ENCODE results near the gene ATXN7L1. TPM values are rescaled to one million over a fixed set of nuclear protein-coding genes. Genes with fewer than 3 reads are reported as not detected.

ATXN7L1 gene
- total RNA-seq, 3 donors from 2014 or later (not counting 1 experiment from before 2014, with no cell fraction given), result 37.5 to 48.6 (median 47.9) TPM

GRCh38 chr7:105731042-105731441 is 145.4 kb downstream of the ATXN7L1 start:
- Mint-ChIP-seq H3K36me3 (no peaks in the 10 kb centered on the region), H3K27me3 (ENCODE audit: low read depth in 2 of 2) (no peaks in the 10 kb centered on the region), H3K27ac (no peak overlapping the region), H3K4me3 (no peak overlapping the region), H3K9me3 (no peaks in the 10 kb centered on the region), H3K4me1 (peaks cover 13% of the 10 kb centered on the region in 2 donors)
- no peaks in the 10 kb centered on the region for H3K4me1 ChIP-seq (ENCODE audit: control insufficient read depth, insufficient read depth, low read length)
- H3K9me3 ChIP-seq (ENCODE audit: control insufficient read depth, insufficient read depth, low read length), result no peaks in the 10 kb centered on the region
- intact Hi-C loops (cut with micrococcal nuclease), result no loop called here
- no peak overlapping the region for H3K27ac ChIP-seq (ENCODE audit: low read length)
- DNase-seq, result no peak
- H3K27me3 ChIP-seq (ENCODE audit: control insufficient read depth, insufficient read depth, low read length), result no peaks in the 10 kb centered on the region
- 100% methylated on average over 1 of the region's 3 CpGs for WGBS (ENCODE audit: insufficient coverage)
- no peak for ATAC-seq
- H3K4me3 ChIP-seq (ENCODE audit: low read length), result no peak overlapping the region
- H3K36me3 ChIP-seq (ENCODE audit: control insufficient read depth, insufficient read depth, low read length), result no peaks in the 10 kb centered on the region
- TF ChIP-seq CTCF (IDR thresholded peaks at IDR 0.05), result no peak

- Histone ChIP-seq H3K4me1 (ENCODE audit: control insufficient read depth, insufficient read depth, low read length) (no peaks in the 10 kb centered on the region), H3K4me3 (ENCODE audit: low read length) (no peak overlapping the region), H3K27ac (ENCODE audit: low read length) (no peak overlapping the region), H3K36me3 (ENCODE audit: control insufficient read depth, insufficient read depth, low read length) (no peaks in the 10 kb centered on the region), H3K27me3 (ENCODE audit: control insufficient read depth, insufficient read depth, low read length) (no peaks in the 10 kb centered on the region), H3K9me3 (ENCODE audit: control insufficient read depth, insufficient read depth, low read length) (no peaks in the 10 kb centered on the region)
- H3K4me3 Mint-ChIP-seq, result no peak overlapping the region
- peaks cover 0 to 7% of the 10 kb centered on the region in 2 donors for H3K4me1 Mint-ChIP-seq
- no peak for ATAC-seq
- H3K27ac Mint-ChIP-seq, result no peak overlapping the region
- H3K9me3 Mint-ChIP-seq, result no peaks in the 10 kb centered on the region
- TF ChIP-seq CTCF (IDR thresholded peaks at IDR 0.05), result no peak
- no peaks in the 10 kb centered on the region for H3K27me3 Mint-ChIP-seq (ENCODE audit: low read depth in 2 of 2)
- no peaks in the 10 kb centered on the region for H3K36me3 Mint-ChIP-seq
- 100% methylated on average over 1 of the region's 2 CpGs for WGBS (ENCODE audit: insufficient coverage)
- intact Hi-C loops (cut with micrococcal nuclease), result no loop called here
- DNase-seq, result no peak
Observed at GRCh38 chr7:105728028-105728427, 148.4 kb downstream of the ATXN7L1 start.

GRCh38 chr7:105724688-105725087 is 151.7 kb downstream of the ATXN7L1 start:
- TF ChIP-seq CTCF (IDR thresholded peaks at IDR 0.05), result no peak
- Histone ChIP-seq H3K27ac (ENCODE audit: low read length) (no peak overlapping the region), H3K4me1 (ENCODE audit: control insufficient read depth, insufficient read depth, low read length) (no peaks in the 10 kb centered on the region), H3K4me3 (ENCODE audit: low read length) (no peak overlapping the region), H3K36me3 (ENCODE audit: control insufficient read depth, insufficient read depth, low read length) (no peaks in the 10 kb centered on the region), H3K27me3 (ENCODE audit: control insufficient read depth, insufficient read depth, low read length) (no peaks in the 10 kb centered on the region), H3K9me3 (ENCODE audit: control insufficient read depth, insufficient read depth, low read length) (no peaks in the 10 kb centered on the region)
- no peaks in the 10 kb centered on the region for H3K27me3 Mint-ChIP-seq (ENCODE audit: low read depth in 2 of 2)
- no peaks in the 10 kb centered on the region for H3K9me3 Mint-ChIP-seq
- DNase-seq, result no peak
- H3K4me1 Mint-ChIP-seq, result peaks cover 0 to 7% of the 10 kb centered on the region in 2 donors
- 85% methylated on average over 2 of the region's 2 CpGs for WGBS (ENCODE audit: insufficient coverage)
- no peak for ATAC-seq
- intact Hi-C loops (cut with micrococcal nuclease), result no loop called here
- no peak overlapping the region for H3K27ac Mint-ChIP-seq
- no peak overlapping the region for H3K4me3 Mint-ChIP-seq
- no peaks in the 10 kb centered on the region for H3K36me3 Mint-ChIP-seq

GRCh38 chr7:105723572-105723971 is 152.8 kb downstream of the ATXN7L1 start:
- intact Hi-C loops (cut with micrococcal nuclease), result no loop called here
- H3K27ac Mint-ChIP-seq, result no peak overlapping the region
- peaks cover 1 to 11% of the 10 kb centered on the region in 2 donors for H3K4me1 Mint-ChIP-seq
- H3K9me3 ChIP-seq (ENCODE audit: control insufficient read depth, insufficient read depth, low read length), result no peaks in the 10 kb centered on the region
- no peak for DNase-seq
- H3K27me3 ChIP-seq (ENCODE audit: control insufficient read depth, insufficient read depth, low read length), result no peaks in the 10 kb centered on the region
- H3K36me3 Mint-ChIP-seq, result no peaks in the 10 kb centered on the region
- no peak overlapping the region for H3K4me3 ChIP-seq (ENCODE audit: low read length)
- no peaks in the 10 kb centered on the region for H3K27me3 Mint-ChIP-seq (ENCODE audit: low read depth in 2 of 2)
- H3K4me1 ChIP-seq (ENCODE audit: control insufficient read depth, insufficient read depth, low read length), result no peaks in the 10 kb centered on the region
- no peak for ATAC-seq
- H3K36me3 ChIP-seq (ENCODE audit: control insufficient read depth, insufficient read depth, low read length), result no peaks in the 10 kb centered on the region
- no peak overlapping the region for H3K4me3 Mint-ChIP-seq
- WGBS (ENCODE audit: insufficient coverage), result 95% methylated on average over 5 of the region's 5 CpGs
- H3K9me3 Mint-ChIP-seq, result no peaks in the 10 kb centered on the region
- TF ChIP-seq CTCF (IDR thresholded peaks at IDR 0.05), result no peak
- H3K27ac ChIP-seq (ENCODE audit: low read length), result no peak overlapping the region

All from natural killer cell (primary cell).